SK-N-SH (cell line): Measurements from ENCODE around the gene MROH2A.

ENCODE experiments used
- EP300 ChIP-seq, 2 experiments: IDR thresholded peaks; 2 replicates each; pipeline versions ENCODE4 v1.4.0 to v1.6.1; 2012; ENCODE audit warnings: borderline replicate concordance in 1 of 2, low read depth in 1 of 2, low read length in 1 of 2
- JUND ChIP-seq: IDR thresholded peaks from 2 replicates; pipeline ENCODE4 v1.4.0; 2012
- MXI1 ChIP-seq: IDR thresholded peaks from 2 replicates; pipeline ENCODE4 v1.6.1; 2012; ENCODE audit warnings: mild to moderate bottlenecking, low read depth, low read length, improper control_type of control experiment
- POLR2AphosphoS5 ChIP-seq: IDR thresholded peaks from 2 replicates; pipeline ENCODE4 v1.6.1; 2012; ENCODE audit warnings: low read depth, low read length
- RCOR1 ChIP-seq: fragments of 150-350 bp; IDR thresholded peaks from 2 replicates; pipeline ENCODE4 v1.6.1; 2017; ENCODE audit warnings: antibody characterized with exemption, low read length
- TCF12 ChIP-seq: IDR thresholded peaks from 2 replicates; pipeline ENCODE4 v1.4.0; 2012
- TF ChIP-seq, protein P1 (sequence below): fragments of 200-600 bp; sonication (generic); IDR thresholded peaks from 2 replicates; pipeline ENCODE4 v1.6.1; 2017; ENCODE audit warnings: antibody characterized with exemption, mild to moderate bottlenecking, moderate library complexity
- TF ChIP-seq, protein P2 (sequence below): fragments of 150-350 bp; IDR thresholded peaks from 2 replicates; pipeline ENCODE4 v1.6.1; 2017; ENCODE audit warnings: antibody characterized with exemption, low read length, low read depth, borderline replicate concordance

DNA sequence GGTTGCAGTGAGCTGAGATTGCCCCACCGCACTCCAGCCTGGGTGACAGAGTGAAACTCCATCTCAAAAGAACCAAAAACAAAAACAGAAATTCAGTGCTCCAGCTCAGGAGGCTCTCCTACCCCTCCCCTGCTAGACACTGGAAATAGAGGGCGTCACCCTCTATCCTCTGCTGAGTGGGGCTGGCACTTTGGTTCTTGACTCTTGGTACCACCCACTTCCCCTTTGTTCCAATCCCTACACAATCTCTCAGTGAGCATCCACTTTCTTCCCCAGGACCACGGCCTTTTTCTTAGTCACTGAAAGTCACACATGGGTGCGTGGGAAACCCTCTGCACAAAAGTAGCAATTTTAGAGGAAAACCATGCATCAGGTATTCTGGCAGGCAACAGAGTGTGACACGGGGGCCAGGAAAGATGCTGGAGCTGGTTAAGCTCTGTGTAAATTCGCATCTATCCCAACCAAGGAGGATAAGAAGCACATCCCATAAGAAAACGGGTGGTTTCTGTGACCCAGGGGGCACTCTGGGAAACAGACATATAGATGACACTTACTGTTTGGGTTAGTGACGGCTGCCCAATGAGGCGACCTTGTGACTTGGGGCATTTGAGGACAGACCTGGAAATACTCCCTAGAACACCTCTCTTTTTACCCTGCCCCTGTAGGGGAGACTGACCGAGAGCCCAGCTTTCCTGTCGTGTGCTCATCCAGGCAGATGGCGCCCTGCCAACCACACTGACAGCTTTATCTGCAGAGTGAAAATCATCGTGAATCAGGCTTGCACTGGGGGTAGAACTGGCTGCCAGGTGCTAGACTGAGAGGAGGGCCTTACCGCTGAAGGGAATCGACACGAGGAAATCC lies 68.5 kb downstream of the MROH2A start:
- TF ChIP-seq POLR2AphosphoS5 (no peak), JUND (no peak), RCOR1 (no peak), EP300 (IDR thresholded peaks at IDR 0.05; ENCODE audit: borderline replicate concordance in 1 of 2, low read depth in 1 of 2, low read length in 1 of 2) (no peak), TCF12 (no peak), MXI1 (no peak)
- TF ChIP-seq, protein P1, sequence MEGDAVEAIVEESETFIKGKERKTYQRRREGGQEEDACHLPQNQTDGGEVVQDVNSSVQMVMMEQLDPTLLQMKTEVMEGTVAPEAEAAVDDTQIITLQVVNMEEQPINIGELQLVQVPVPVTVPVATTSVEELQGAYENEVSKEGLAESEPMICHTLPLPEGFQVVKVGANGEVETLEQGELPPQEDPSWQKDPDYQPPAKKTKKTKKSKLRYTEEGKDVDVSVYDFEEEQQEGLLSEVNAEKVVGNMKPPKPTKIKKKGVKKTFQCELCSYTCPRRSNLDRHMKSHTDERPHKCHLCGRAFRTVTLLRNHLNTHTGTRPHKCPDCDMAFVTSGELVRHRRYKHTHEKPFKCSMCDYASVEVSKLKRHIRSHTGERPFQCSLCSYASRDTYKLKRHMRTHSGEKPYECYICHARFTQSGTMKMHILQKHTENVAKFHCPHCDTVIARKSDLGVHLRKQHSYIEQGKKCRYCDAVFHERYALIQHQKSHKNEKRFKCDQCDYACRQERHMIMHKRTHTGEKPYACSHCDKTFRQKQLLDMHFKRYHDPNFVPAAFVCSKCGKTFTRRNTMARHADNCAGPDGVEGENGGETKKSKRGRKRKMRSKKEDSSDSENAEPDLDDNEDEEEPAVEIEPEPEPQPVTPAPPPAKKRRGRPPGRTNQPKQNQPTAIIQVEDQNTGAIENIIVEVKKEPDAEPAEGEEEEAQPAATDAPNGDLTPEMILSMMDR = no peak
- TF ChIP-seq, protein P2, sequence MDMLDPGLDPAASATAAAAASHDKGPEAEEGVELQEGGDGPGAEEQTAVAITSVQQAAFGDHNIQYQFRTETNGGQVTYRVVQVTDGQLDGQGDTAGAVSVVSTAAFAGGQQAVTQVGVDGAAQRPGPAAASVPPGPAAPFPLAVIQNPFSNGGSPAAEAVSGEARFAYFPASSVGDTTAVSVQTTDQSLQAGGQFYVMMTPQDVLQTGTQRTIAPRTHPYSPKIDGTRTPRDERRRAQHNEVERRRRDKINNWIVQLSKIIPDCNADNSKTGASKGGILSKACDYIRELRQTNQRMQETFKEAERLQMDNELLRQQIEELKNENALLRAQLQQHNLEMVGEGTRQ = no peak
